Right hindlimb (tissue), 1 donor: ENCODE results near the gene PTPRT.
"Not testable (repeated sequence)": the region's sequence is repeated elsewhere in the genome, so short reads cannot be mapped to it uniquely, and the experiment has no call there.

Experiments
- DNase-seq: peaks from one replicate; pipeline ENCODE4 v3.0.0-alpha.2; 2018

PTPRT gene

DNA sequence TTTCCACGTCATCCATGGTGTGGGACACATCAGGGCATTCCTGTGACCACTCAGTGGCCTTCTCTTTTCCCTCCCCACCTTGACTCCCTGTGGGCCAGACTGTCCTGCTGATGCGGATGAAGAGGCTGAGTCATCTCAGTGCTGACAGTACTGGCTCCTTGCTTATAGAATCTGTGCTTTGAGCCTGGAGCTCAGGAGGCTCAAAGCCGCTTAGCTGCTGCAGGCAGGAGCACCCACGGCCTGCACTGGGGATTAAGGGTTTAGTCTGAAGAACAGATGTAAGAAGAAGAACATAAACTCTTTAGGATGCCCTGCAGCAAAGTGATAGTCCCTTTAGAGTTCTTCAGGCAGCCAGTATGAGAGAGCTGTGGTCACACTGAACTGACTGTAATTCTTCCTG, 929.5 kb downstream of the PTPRT start:
- DNase-seq, result no peak

- DNase-seq, result no peak
Measured at GRCh38 chr20:42259389-42259788, 930.3 kb downstream of the PTPRT start.

- no peak for DNase-seq
Measured at GRCh38 chr20:42258564-42259302, 931.0 kb downstream of the PTPRT start.

DNA sequence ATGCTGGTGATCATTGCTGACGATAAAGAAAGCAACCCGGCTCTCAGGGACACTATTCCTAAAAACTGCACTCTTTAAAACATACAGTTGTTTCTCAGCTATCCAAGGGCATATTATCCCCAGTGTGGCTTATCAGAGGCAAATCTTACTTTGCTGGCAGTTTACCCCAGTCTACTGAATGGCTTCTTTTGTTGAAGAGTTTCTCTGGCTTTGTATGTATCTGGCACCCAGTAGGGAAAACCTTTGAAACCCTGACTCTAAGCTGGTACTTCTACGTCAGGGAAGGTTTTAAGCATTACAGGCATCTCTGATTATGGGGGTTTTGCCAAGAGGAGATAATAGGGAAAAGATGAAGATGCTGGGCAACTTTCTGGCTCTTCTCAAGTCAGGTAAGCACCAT, 933.9 kb downstream of the PTPRT start:
- DNase-seq, result no peak

- DNase-seq, result no peak
Measured at GRCh38 chr20:42254673-42255072, 935.0 kb downstream of the PTPRT start.

DNA sequence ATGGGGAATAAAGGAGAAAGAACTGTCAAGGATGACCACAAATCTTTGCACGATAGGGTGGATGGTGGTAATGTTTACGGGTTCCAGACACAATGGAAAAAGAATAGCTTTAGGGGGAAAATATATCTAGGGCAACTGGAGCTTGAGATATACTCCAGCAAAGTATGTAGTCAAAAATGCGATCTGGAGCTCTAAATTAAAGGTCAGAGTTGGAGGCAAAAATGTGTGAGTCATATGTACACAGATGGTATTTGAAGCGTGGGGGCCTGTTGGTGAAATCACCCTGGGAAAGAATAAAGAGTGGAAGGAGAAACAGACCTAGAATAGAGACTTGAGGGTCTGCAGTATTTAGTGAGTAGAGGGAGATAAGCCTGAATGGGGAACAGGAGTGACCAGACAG, 937.6 kb downstream of the PTPRT start:
- DNase-seq, result no peak

GRCh38 chr20:42218621-42219374, 970.9 kb downstream of the PTPRT start:
- DNase-seq, result no peak

DNA sequence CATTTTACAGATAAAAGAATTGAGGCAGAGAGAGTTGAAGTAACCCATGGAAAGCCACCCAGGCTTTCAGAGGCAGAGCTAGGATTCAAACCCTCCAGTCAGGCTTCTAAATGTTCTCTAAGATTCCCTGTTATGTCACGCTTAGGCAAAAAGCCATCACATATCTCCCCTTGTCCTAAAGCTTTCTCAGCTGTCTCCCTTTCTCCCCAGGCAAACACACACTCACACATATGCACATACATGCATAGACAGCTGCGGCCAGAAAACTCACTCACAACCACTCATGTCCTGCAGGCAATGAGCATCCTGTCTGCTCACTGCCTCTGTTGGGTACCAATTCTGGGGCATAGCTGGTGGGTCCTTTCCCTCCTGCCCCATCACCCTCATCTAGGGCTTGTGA, 975.6 kb downstream of the PTPRT start:
- no peak for DNase-seq

GRCh38 chr20:42212391-42212790, 977.3 kb downstream of the PTPRT start:
- DNase-seq, result no peak

GRCh38 chr20:42206557-42206956, 983.1 kb downstream of the PTPRT start:
- DNase-seq, result not testable (repeated sequence)

- DNase-seq, result peak; percentile 25
Measured at GRCh38 chr20:42204109-42204660, 985.5 kb downstream of the PTPRT start.

DNA sequence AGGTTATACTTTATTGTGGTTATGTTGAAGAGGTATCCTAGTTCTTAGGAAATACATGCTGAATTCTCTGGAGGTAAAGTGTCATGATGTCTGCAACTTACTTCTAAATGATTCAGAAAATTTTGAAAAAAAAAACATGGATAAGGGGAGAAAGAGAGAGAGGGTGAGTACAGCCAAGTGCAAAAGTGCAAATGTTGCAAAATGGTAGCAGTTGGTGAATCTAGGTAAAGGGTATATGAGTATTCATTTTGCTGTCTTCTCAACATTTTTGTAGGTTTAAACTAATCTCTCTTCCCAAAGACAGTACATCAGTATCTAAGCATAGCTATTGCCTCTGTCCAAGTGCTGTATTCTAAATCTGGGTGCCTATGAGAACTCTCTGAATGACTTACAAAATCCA, 992.1 kb downstream of the PTPRT start:
- no peak for DNase-seq

DNA sequence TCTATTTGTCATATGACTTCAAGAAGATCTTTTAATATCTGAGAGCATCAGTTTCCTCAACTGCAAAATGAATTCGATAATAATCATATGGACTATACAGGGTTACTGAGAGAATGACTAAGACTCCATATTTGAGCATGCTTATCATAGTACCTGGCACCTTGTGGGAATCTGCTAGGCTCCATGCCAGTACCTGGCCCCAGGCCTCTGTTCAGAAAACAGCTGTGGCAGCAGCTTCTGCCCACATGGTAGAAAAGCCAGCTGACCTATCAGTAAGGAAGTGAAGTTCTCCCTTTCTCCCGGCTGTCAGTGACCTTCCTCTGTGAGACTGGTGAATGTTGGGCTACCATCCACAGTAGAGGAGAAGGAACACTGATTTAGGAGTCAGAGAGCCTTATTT, 996.6 kb downstream of the PTPRT start:
- DNase-seq, result no peak

- no peak for DNase-seq
Measured at GRCh38 chr20:42192321-42192720, 997.4 kb downstream of the PTPRT start.

- DNase-seq, result no peak
Measured at GRCh38 chr20:42191140-42191860, 998.4 kb downstream of the PTPRT start.

GRCh38 chr20:42190084-42190483, 999.6 kb downstream of the PTPRT start:
- DNase-seq, result no peak

DNA sequence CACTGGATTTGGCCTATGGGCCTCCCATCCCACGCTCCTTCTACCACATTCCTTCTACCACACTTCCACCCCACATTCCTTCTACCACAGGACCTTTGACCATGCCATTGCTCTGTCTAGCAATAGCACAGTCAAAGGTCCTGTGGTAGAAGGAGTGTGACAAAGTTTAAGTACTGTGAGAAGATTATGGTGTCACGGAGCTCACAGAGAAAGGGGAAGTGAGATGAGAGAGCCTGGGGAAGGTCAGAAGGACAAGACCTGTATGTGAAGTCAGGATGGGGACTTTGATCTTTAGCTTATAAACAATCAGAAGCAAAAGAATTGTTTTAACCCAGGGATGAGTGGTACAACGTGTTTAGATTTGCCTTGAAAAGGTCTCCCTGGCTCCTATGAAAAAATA, 1003.4 kb downstream of the PTPRT start:
- no peak for DNase-seq

GRCh38 chr20:42183147-42183546, 1006.6 kb downstream of the PTPRT start:
- no peak for DNase-seq

DNA sequence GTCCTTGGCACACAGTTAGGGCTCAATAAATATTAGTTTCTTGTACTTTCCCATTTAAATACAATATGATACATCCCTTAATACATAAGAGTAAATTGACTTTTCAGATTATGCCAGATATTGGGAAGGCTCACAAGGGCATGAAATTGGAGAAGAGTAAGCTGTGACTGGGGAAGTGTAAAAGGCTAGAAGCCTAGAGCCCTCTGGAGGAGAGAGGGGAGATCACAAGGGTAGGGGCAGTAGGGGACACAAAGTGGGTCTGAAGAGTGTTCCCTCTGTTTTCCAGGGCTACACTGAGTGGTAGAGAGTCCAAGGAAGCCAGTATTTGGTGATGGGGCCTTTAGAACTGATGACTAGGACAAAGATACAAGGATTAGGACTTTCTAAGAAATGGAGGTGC, 1008.6 kb downstream of the PTPRT start:
- DNase-seq, result no peak

DNA sequence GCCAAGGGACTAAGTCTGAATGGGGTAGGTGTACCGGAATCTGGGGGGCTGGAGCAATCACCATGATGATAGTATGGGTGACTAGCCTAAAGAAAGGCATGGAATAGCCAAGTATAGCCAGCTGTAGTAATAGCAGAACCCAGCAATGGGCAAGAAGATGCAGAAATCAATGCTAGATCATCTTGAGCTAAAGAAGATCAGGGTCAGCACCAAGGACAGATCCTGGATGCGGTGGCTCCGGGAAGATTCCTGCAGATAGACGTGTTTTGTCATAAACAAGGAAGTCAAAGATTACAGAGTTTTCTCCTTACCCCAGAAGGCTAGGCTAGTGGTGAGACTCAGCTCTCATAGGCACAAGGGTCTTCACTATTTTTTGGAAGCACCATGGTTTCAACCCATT, 1009.9 kb downstream of the PTPRT start:
- DNase-seq, result peak; percentile 35

DNA sequence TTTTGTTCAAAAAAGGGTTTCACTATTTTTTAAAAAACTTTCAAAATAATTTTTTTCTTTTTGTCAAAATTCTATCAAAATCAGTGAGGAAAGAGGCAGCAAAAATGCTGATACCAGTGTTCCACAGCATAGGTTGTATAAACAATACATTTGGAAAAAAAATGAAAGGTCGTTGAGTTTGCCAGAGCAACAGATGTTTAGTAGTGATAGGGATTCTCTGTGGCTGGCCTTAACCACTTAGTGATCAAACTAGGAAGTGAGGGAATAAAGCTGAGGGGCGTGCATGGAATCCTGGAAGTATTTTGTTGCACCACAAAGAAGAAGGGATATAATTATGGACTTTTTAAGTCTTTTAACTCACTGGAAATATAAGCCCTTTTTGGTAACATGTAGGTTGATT, 1016.3 kb downstream of the PTPRT start:
- DNase-seq, result no peak

DNA sequence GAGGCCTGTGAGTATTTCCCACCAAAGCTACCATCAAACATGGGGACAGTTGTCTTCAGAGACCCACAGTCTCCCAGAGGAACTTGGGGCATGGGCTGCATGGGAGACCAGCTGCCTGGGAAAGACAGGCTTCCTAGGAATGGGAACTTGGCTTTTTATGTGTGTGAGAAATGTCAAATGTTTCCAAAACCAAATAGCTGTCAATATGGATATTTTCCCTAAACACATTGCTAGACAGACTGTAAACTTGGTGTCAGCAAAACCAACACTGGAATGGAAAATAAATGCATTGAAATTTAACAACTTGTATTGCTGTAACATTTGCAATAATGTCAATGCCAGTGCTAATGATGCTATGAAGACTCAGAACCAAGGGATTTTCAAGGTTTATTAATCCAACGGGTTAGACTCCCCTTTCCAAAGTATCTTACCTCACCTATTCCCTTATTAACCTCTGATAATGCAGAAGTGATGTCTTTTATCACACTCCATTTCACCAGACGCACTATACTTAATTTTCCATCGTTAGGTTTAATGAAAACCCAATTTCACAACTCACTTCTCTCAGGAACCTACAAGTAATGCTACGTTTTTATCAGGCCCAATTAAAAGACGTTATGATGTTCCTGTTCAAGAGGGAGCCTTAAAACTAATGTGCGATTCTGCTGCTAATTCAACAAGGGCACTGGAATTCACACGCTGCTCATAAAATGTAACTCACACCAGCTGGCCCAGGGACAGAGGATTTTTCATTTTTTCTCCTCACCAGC, 1025.4 kb downstream of the PTPRT start:
- DNase-seq, result no peak
